Common myeloid progenitor, CD34-positive (primary cell): ENCODE data around the gene POLR2J.

ENCODE experiments used
- CTCF ChIA-PET: fragments of 350-600 bp; sonication (Branson Sonifier 250); formaldehyde crosslinking; loops from one replicate; lab custom pipeline; 2021; ENCODE audit warnings: antibody characterized with exemption; lab: Charles Lee
- POLR2A ChIA-PET: fragments of 350-600 bp; sonication (Branson Sonifier 250); formaldehyde crosslinking; loops from one replicate; lab custom pipeline; 2021; ENCODE audit warnings: antibody characterized with exemption; lab: Charles Lee
- DNase-seq, 3 donors: peaks; one replicate each; pipeline versions ENCODE4 v3.0.0 to v3.0.0-alpha.2; 2013
- H3K27ac ChIP-seq, 2 experiments: 1 replicate in 1 of 2; 2 replicates in 1 of 2; pipeline ENCODE4 v1.7.0; 2013; ENCODE audit warnings: inconsistent platforms in 2 of 2, low read length in 2 of 2, mild to moderate bottlenecking in 2 of 2, low read depth in 1 of 2, moderate library complexity in 1 of 2; ENCODE audit not compliant: severe bottlenecking in 2 of 2, insufficient read depth in 1 of 2, poor library complexity in 1 of 2
- H3K27me3 ChIP-seq, 5 experiments: replicated peaks in 2 of 5; 1 replicate in 3 of 5; 2 replicates in 2 of 5; pipeline versions ENCODE4 v1.6.1 to v1.7.0; 2013; ENCODE audit warnings: low read length in 4 of 5, mild to moderate bottlenecking in 2 of 5, moderate library complexity in 2 of 5, inconsistent platforms in 1 of 5; ENCODE audit not compliant: insufficient read depth in 5 of 5, control insufficient read depth in 4 of 5
- H3K36me3 ChIP-seq, 4 experiments: 1 replicate in 2 of 4; 2 replicates in 2 of 4; pipeline versions ENCODE4 v1.6.1 to v1.7.0; 2013; ENCODE audit warnings: low read length in 3 of 4, control low read depth in 1 of 4, mild to moderate bottlenecking in 1 of 4; ENCODE audit not compliant: control insufficient read depth in 4 of 4, insufficient read depth in 4 of 4
- H3K4me1 ChIP-seq, 4 experiments: 1 replicate in 3 of 4; 2 replicates in 1 of 4; pipeline versions ENCODE4 v1.6.1 to v1.7.1; 2013; ENCODE audit warnings: low read length in 3 of 4, mild to moderate bottlenecking in 3 of 4, control low read depth in 1 of 4, inconsistent platforms in 1 of 4, moderate library complexity in 1 of 4; ENCODE audit not compliant: control insufficient read depth in 4 of 4, insufficient read depth in 4 of 4; ENCODE audit errors: control extremely low read depth in 1 of 4
- H3K4me3 ChIP-seq, 7 experiments: 1 replicate in 4 of 7; 2 replicates in 3 of 7; pipeline versions ENCODE4 v1.5.1 to v1.7.0; 2013; ENCODE audit warnings: mild to moderate bottlenecking in 7 of 7, low read length in 6 of 7, moderate library complexity in 6 of 7, inconsistent platforms in 2 of 7, low read depth in 2 of 7, control low read depth in 1 of 7; ENCODE audit not compliant: insufficient read depth in 4 of 7, control insufficient read depth in 1 of 7; ENCODE audit errors: extremely low read depth in 1 of 7
- H3K9me3 ChIP-seq, 5 experiments: 1 replicate in 4 of 5; 2 replicates in 1 of 5; pipeline versions ENCODE4 v1.6.1 to v1.7.1; 2013; ENCODE audit warnings: low read length in 4 of 5, mild to moderate bottlenecking in 2 of 5, inconsistent platforms in 1 of 5, low read depth in 1 of 5, moderate library complexity in 1 of 5; ENCODE audit not compliant: control insufficient read depth in 4 of 5, insufficient read depth in 2 of 5; ENCODE audit errors: control extremely low read depth in 1 of 5
- WGBS: methylation state at CpG from one replicate; pipeline ENCODE4 v1.1.5; 2013; ENCODE audit not compliant: insufficient coverage; 5-methylcytosine and 5-hydroxymethylcytosine counted together

POLR2J gene

GRCh38 chr7:102434039-102434486 lies 44.7 kb downstream of the POLR2J start:
- H3K4me3 ChIP-seq: peak overlapping the region; percentile 72 to 92 (median 81)
- ChIA-PET POLR2A (interaction anchor here (1.0 to 2.4 kb wide), 3 partner anchors 20 to 30 kb away, joined by 4 to 8 read pairs (median 4); no protein-coding TSS in a partner anchor), CTCF (interaction anchor here (56.5 to 63.4 kb wide), 2 partner anchors 8 to 15 kb away, joined by 1488 read pairs; partner anchors contain the start of genes ALKBH4, LRWD1, ORAI2 and PRKRIP1)
- DNase-seq: no peak
- H3K36me3 ChIP-seq: peaks cover 2 to 27% (median 17%) of the 10 kb centered on the region in 4 experiments
- no peaks in the 10 kb centered on the region for H3K27me3 ChIP-seq
- WGBS: 25% methylated on average over 7 of the region's 9 CpGs
- peaks cover 5 to 57% (median 52%) of the 10 kb centered on the region in 4 experiments for H3K4me1 ChIP-seq
- H3K9me3 ChIP-seq: no peaks in the 10 kb centered on the region
- H3K27ac ChIP-seq: peak overlapping the region in 1 of 2 experiments; percentile 82

GRCh38 chr7:102433219-102434038 lies 45.3 kb downstream of the POLR2J start, which contains the start of gene ORAI2:
Gene ORAI2 (plus strand): TSS chr7:102433575. CDS start chr7:102438957, 5,382 bp downstream.
- Histone ChIP-seq H3K9me3 (no peaks in the 10 kb centered on the region), H3K4me3 (peak within 1 kb of the TSS; percentile 72 to 92 (median 81)), H3K27me3 (no peaks in the 10 kb centered on the region), H3K36me3 (peaks cover 2 to 20% (median 11%) of the 10 kb centered on the region in 4 experiments), H3K27ac (peak within 1 kb of the TSS; percentile 40 to 82), H3K4me1 (peaks cover 5 to 63% (median 57%) of the 10 kb centered on the region in 4 experiments)
- POLR2A ChIA-PET: interaction anchor here (1.0 to 2.4 kb wide), 3 partner anchors 21 to 30 kb away, joined by 4 to 8 read pairs (median 4); no protein-coding TSS in a partner anchor
- DNase-seq: peak; percentile 67 to 86 (median 84)
- CTCF ChIA-PET: interaction anchor here (56.5 to 63.4 kb wide), 2 partner anchors 9 to 15 kb away, joined by 1488 read pairs; partner anchors contain the start of genes ALKBH4, LRWD1, ORAI2 and PRKRIP1
- 0% methylated on average over 53 of the region's 90 CpGs for WGBS

- ChIA-PET CTCF (interaction anchor here (56.5 to 63.4 kb wide), 2 partner anchors 10 to 14 kb away, joined by 1488 read pairs; partner anchors contain the start of genes ALKBH4, LRWD1, ORAI2 and PRKRIP1), POLR2A (interaction anchor here (0.8 to 2.4 kb wide), 3 partner anchors 11 to 31 kb away, joined by 4 to 8 read pairs (median 4); no protein-coding TSS in a partner anchor)
- 43% methylated on average over 14 of the region's 27 CpGs for WGBS
- Histone ChIP-seq H3K36me3 (peaks cover 2 to 16% (median 8%) of the 10 kb centered on the region in 4 experiments), H3K27ac (peak overlapping the region; percentile 40 to 82), H3K9me3 (no peaks in the 10 kb centered on the region), H3K27me3 (no peaks in the 10 kb centered on the region), H3K4me1 (peaks cover 10 to 71% (median 65%) of the 10 kb centered on the region in 4 experiments), H3K4me3 (peak overlapping the region; percentile 30 to 92 (median 76))
- peak in 2 of 3 donors; percentile 34 to 62 for DNase-seq
These were observed 46.1 kb downstream of the POLR2J start for GRCh38 chr7:102432442-102433218.

GRCh38 chr7:102431617-102432298 lies 47.0 kb downstream of the POLR2J start:
- Histone ChIP-seq H3K4me3 (peak overlapping the region in 5 of 7 experiments; percentile 1 to 53 (median 6)), H3K27ac (peak overlapping the region; percentile 47 to 82), H3K36me3 (peaks cover under 1 to 10% (median 5%) of the 10 kb centered on the region in 4 experiments), H3K4me1 (peaks cover 13 to 79% (median 74%) of the 10 kb centered on the region in 4 experiments), H3K9me3 (no peaks in the 10 kb centered on the region), H3K27me3 (no peaks in the 10 kb centered on the region)
- peak in 2 of 3 donors; percentile 54 to 72 for DNase-seq
- POLR2A ChIA-PET: interaction anchor here (0.8 to 1.3 kb wide), 2 partner anchors 11 to 20 kb away, joined by 4 to 5 read pairs; no protein-coding TSS in a partner anchor
- CTCF ChIA-PET: interaction anchor here (56.5 to 63.4 kb wide), 2 partner anchors 11 to 13 kb away, joined by 1488 read pairs; partner anchors contain the start of genes ALKBH4, LRWD1, ORAI2 and PRKRIP1
- WGBS: 21% methylated on average over 17 of the region's 17 CpGs

GRCh38 chr7:102429141-102429899 lies 49.4 kb downstream of the POLR2J start:
- POLR2A ChIA-PET: interaction anchor here (1.4 kb wide), 1 partner anchor 8 kb away, joined by 7 read pairs; no protein-coding TSS in a partner anchor
- WGBS: 97% methylated on average over 10 of the region's 10 CpGs
- no peak for DNase-seq
- peak overlapping the region; percentile 40 to 82 for H3K27ac ChIP-seq
- no peaks in the 10 kb centered on the region for H3K9me3 ChIP-seq
- CTCF ChIA-PET: interaction anchor here (56.5 to 63.4 kb wide), 2 partner anchors 11 to 13 kb away, joined by 1488 read pairs; partner anchors contain the start of genes ALKBH4, LRWD1, ORAI2 and PRKRIP1
- no peak overlapping the region for H3K4me3 ChIP-seq
- H3K4me1 ChIP-seq: peaks cover 16 to 94% (median 89%) of the 10 kb centered on the region in 4 experiments
- H3K36me3 ChIP-seq: peaks cover 0 to 15% (median 3%) of the 10 kb centered on the region in 4 experiments
- H3K27me3 ChIP-seq: no peaks in the 10 kb centered on the region
